ENCODE results near the gene RALGPS1.

Gene RALGPS1

DNA sequence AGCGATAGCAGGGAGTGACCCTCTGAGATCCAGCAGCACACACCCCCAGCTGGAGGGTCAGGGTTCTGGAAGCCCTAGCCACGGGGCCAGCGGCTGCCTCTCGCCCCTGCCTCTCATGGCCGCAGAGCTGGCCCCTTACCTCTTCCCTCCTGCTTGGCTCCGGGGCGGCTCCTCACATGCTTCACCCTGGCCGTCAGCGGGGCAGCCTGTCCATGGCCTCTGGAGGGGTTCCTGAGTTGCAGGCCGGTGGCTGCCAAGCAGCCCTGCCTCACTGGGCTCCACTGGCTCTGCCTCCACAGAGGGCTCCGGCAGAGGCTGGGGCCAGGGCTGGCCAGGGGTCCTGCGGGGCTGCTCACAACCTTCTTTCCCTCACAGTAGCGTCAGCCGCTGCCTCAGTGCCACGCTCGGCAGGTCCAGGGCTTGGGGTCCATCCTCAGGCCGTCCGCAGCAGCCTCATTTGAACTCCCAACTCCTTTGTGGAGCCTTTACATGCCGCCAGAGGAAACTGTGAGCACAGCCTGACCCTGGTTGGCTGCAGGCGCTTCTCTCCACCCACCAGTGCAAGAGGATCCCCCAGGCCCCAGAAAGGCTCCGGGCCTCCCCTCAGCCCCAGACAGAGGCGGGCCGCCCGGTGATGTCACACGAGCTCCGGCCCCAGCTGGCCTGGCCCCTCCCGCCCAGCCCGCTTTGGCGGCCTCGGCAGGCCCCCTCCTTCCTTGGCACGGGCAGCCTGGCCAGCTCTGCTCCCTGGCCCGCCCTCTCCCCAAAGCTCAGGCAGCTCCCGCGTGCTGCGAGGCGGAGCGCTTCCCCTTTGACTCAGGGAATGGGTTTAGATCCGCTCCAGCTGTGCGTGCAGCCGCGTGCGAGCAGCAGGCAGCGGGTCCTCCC, 207.8 kb downstream of the RALGPS1 start, which contains the start of gene ANGPTL2:
Gene ANGPTL2 (minus strand): TSS at position 460 of the 888 bp plus-strand sequence. CDS start 13,904 bp downstream, outside the sequence.
- no peak for DNase-seq (ENCODE audit: low read depth)

DNA sequence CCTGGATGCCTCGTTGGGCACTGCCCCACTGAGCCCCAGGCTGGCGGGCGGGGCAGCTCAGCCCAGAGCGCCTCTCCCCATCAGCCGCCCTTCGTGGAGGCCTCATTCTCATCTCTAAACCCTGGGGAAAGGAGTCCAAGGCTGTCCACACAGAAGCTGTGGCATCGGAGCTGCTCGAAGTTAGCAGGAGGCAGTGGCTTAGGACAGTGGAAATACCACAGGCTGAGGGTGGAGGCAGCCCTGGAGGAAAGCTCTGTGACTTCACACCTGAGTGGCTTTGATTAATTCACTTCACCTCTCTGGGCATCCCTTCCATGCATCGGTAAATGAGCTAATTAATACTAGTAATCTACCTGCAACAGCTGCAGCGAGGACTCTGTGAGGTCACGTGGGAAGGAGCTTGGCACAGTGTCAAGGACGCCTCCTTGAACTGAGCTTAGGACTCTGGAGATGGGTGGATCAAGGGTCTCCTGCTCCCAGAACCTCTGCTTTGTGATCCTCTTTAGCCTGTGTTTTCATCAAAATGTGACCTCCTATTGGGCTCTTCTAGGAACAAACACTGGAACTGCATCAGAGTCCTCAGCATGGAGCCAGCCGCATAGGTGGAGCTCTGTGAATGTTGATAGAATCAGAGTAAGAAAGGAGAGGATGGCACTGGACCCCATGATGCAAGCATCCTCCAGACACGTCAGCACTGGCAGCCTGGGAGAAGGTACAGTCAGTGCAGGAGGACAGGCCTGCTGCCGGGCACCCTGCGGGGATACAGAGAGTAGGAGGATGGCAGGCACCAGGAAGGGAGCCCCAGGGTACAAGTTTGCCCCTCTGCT, 208.7 kb downstream of the RALGPS1 start:
- DNase-seq (ENCODE audit: low read depth): no peak

DNA sequence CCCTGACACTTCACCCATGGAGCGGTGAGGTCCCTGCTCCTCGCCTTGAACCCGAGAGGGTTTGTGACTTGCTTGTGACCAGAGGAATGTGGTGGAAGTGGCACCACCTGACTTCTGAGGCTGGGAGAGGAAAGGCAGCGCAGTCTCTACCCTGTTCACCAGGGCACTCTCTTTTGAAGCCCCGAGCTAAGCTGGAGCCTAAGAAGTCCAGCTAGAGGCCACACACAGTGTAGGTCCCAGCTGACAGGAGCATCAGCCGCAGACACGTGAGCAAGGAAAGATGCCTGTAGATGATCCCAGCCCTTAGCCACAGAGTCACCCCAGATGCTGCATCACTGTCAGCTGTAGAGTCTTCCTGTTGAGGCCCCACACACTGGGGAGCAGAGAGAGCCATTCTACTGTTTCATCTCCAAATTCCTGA, 209.5 kb downstream of the RALGPS1 start:
- DNase-seq (ENCODE audit: low read depth): no peak

DNA sequence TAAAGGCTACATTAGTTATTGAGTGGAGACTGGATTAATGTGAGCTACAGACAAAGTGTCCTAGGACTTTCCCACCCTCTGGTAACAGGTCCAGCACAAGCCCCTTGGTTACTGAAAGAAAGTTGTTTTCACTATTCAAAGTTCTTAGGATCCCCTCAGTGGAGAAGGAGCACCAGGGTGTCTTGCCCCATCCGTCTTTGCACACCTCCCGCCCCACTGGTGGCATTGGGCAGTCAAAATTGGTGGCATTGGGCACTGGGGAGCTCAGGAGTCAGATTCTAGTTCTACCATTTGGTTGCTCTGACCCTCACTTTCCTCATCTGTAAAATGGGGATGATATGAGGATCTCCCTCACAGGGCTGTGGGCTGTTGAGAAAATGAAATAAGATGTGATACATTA, 210.2 kb downstream of the RALGPS1 start:
- DNase-seq (ENCODE audit: low read depth): no peak

DNA sequence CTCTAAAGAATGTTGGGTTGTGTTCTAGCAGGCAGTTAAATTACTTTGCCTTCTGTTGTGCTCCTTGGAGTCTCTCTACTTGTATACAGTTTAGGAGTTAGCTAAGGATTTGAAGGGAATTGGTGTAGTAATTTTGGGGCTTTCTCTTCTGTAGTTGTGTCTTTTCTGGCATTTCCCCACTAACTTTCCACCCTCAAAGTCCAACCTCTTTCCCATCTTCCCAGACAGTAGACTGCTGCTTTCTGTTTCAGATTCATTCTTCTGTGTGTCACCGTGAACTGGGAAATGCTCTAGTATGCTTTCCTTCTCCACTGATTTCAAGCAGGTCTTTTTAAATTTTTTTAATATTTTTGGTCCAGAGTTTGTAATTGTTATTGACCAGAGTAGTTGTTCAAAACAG, 212.4 kb downstream of the RALGPS1 start:
- no peak for DNase-seq (ENCODE audit: low read depth)

DNA sequence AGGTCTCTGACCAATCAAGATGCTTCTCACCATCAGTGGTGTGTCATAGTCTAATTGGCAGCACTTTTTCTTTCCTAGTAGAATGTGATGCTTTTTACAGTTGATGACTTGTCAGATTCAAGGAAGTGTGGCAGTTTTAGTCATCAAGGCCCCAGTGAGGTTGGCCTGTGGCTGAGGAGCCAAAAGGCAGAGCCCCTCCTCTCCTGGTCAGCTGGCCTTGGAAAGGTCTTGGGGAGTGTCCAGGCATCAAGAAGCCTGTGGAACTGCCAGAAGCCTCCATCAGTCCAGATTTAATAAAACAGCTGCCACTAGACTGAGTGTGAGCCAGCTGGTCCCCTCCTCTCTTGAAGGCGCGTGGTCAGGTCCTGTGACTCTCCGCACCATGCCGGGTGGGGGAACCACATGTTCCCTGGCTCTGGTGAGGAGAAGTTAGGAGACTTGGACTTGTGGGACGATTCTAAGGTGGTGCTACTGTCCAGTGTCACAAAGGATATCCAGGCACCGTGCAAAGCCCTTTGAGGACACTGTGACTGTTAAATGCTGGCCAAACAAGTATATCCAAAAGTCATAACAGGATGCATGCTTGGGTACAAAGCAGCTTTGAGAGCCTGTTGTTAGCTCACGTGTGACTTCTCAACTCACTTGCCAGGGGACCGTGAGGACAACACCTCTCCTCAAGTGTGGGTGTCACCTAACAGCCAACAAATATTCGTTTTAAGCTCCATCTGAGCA, 213.9 kb downstream of the RALGPS1 start:
- DNase-seq (ENCODE audit: low read depth): no peak

DNA sequence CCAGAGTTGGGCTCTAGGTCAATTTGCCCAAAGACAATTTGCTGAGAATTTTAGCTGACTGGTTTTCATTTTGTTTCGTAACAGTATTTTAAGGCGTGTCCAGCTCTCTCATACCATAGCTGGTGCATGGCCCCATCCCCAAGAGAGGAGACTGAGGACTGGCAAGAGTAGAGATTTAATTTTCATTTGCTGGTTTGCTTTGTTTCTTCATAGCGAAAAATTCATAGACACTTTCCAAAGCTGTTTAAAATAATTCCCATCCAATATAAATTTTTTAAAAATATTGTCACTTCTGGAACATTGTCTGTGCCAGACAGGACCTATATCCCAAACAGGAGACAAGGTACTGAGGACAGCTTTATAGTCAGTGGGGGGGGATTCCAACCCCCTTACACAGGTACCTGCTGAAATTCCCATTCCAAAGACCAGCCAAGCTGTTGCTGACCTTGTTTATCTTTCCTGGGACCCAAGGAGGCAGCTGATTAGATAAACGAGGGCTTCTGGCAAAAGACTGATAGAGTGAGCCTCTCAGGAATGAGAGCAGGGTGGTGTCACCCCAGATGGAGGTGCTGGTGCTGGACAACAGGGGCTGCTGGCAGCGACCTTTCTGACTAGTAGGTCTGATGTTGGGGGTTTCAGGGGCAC, 214.6 kb downstream of the RALGPS1 start:
- DNase-seq (ENCODE audit: low read depth): no peak

DNA sequence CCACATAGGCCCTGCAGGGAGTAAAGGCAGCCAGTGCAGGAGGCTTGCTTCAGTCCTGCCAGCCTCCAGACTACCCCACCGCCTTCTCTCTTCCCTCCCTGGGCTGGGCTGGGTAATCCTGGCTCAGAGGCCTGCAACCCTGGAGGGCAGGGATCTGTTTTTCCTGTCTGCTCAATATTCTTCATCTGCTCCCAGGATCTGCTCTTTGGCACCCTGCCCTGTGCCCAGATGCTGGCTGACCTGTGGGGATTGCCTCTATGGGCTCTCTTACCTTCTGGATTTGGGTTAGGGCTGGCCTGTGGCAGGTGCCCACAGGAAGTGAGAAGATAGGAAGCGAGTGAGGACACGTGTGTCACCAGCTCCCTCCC, 215.1 kb downstream of the RALGPS1 start:
- no peak for DNase-seq (ENCODE audit: low read depth)

DNA sequence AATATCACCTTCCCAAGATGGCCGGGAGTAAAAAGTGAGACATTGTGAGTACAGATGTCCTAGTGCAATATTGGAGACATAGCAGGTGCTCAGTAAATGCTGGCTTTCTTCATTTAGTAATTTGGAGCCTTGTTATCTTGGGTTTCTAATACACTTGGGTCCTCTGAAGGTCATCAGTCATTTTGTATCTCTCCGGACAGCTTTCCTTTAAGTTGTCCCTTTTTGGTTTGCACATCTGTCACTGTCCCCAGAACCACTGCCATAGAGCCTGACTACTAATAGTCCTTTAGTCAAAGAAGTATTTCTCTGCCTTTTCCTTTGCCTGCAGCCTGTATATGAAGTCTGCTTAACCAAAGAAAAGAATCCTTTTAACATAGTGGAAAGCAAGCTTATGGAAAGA, 215.7 kb downstream of the RALGPS1 start:
- DNase-seq (ENCODE audit: low read depth): no peak

DNA sequence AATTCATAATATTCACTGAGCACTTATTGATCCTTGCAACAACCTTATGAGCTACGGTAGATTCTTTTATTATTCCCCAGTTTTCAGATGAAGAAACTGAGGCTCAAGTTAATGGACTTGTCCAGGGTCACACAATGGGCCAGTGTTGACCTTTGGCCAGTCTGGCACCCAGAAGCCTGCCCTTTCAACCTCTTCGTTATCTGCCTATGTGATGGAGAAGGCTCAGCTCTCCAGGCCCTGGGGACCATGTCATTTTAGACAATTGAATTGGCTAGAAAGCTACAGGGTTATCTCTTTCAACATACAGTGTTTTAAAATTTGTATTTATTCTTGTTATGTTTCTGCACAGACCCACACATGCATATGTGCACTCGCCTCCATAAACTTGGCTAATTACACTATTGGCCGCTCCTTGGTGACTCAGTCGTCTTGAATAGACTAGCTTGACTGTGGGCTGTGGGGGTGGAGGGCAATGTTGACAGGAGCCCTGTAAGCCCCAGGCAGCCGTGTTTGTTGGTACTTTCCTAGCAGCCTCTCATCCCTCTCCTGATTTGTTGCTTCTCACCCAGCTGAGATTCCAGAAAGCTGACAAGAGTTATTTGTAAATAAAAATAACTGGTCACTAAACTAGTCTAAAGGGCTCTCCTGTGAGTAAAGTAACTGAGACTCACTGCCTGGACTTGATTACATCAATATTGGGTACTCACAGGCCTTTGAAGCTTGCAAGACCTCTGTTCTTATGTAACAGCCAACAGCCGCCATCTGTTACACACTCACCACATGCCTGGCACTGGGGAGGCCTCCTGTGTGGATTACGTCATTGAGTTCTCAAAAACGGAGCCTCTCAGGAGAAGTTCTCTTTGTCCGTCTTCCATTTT, 216.3 kb downstream of the RALGPS1 start:
- DNase-seq (ENCODE audit: low read depth): no peak

DNA sequence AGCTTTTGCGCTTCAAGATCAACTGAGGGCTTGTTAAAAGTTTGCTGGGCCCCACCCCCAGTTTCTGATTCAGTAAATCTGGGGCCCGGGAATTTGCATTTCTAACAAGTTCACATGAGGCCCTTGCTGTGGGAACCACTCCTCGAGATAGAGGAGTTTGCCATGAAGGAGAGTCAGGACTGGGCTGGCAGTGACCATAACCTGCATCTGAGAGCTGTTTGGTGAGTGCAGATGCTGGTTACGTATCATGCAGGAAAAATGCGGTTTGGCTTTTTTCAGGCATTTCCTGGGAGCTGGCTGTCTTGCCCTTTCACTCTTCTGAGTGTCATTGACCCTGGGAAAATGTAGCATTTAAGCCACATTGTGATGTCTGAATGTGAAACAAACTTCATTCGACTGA, 217.3 kb downstream of the RALGPS1 start:
- no peak for DNase-seq (ENCODE audit: low read depth)

DNA sequence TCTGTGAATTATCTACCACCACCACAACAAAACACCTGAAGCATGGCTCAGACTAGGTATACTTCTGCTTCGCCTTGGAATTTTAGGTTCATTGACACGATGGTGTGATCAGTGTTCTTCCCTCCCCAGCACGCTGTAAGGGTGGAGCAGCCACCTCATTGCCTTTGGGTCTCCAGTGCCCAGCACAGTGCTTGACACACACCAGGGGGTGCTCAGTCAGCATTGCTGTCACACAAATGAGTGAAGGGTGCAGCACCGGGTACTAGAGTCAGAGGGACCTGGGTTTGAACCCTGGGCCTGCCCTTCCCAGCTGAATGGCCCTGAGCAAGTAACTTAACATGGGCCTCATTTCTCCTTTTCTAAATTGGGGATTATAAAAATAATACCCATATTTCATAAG, 217.8 kb downstream of the RALGPS1 start:
- DNase-seq (ENCODE audit: low read depth): no peak

DNA sequence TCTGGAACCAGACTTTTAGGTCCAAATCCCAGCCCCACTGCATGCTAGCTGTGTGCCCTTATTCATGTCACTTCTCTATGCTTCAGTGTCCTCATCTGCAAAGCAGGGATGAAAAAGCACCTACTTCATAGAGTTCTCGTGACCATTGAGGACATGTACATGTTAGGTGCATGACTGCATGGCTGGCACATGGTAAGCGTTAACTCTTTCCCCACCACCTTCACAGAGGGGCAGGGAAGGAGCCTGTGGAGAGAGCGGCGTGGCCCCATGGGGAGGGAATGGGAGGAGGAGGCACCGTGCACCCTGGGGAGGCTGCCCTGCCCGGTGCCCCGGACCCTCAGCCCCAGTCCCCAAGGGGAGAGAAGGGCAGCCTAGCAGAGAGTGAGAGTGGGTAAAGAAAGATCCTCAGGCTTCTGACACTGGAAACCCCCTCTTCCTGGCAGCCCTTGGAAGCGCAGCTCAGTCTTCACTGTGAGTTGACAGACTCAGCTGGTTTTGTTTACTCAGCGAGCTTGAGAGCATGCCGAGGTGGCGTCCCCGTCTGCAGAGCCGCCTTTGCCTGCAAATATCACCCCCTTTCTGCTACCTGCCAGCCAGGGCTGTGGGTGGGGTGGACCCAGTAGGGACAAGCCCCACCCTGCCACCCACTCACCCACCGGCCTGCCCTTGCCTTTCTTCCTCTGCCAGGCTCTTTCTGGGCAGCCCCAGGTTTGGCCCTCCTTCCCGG, 218.5 kb downstream of the RALGPS1 start:
- no peak for DNase-seq (ENCODE audit: low read depth)

DNA sequence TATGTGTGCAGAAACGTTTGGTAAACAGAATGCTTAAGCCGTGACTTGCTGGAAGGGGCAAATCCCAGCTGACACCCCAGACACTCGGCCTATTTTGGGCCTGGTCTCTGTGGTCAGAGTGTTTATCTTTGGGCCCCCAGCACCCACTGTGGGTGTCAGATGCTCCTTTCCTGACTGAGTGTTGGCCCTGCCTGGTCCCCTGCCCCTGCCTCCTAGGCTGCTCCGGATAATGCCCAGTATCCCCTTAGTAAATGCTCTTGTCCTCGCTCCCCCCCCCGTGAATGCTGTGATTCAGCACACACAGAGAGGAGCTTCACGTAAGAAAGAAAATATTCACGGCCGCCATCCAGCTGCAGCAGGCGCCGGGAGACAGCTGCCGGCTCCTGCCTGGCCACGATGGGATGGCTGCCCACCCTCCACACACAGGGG, 219.2 kb downstream of the RALGPS1 start:
- no peak for DNase-seq (ENCODE audit: low read depth)

DNA sequence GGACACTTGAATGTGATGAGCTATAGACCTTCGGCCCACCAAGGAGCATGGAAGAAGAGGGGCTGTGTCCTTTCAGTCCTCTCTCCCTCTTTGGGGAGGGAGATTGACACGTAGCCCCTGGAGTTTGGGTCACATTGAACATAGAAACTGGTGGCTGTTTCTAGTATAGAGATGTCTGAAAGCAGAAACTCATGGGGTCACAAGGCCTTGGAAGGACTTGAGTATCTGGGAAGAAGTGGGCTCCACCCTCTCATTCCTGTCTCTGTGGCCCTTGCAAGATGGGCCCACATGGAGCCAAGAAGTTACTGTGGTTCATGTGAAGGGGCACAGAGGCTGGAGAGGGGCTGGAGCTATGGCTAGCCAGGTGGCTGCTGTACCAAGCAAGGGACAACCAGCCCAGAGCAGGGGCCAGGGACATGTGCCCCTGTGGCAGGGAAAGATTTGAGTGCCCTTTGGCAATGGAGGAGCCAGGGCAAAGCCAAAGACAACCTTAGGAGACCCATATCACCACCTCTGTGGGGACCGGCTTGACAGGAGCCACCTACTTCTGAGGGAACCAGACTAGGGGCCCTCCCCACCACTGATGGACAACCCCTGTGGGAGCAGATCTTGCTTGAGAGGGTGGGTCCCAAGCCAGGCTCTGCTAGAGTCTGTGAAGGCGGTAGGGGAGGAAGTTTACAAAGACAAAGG, 220.6 kb downstream of the RALGPS1 start:
- DNase-seq (ENCODE audit: low read depth): no peak

DNA sequence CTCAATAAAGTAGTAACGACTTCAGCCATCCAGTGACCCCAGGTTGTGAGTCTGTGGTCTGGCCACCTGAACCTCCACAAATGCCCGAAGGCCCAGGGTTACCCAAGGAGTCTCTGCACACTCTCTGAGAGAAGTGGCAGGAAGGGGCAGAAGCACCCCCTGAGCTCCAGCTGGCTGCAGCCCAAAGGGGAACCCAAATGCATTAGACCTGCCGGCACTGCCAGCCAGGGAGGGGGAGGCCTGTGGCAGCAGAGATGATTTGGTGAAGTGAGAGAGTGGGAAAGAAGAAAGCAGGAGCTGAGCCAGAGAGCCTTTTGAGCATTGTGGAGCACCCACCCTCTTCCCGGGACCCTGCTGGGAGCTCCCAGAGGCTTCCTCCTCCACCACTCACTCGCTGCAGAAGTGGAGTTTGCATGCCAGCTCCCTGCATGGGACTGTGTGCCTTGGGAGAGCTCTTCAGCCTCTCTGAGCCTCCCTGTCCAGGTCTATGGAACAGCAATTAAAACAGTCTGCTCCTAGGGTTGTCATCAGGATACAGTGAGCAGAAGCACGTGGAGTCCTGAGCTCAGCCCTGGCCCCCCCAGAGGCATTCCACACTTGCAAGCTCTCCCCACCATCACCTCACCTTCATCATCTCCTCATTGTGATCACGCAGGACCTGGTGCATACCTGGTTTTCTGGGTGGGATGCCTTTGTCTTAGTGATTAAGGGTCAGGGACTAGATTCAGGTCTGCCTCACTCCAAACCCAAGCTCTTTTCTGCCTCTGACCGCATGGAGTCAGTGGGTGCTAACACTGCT, 221.7 kb downstream of the RALGPS1 start:
- DNase-seq (ENCODE audit: low read depth): no peak

DNA sequence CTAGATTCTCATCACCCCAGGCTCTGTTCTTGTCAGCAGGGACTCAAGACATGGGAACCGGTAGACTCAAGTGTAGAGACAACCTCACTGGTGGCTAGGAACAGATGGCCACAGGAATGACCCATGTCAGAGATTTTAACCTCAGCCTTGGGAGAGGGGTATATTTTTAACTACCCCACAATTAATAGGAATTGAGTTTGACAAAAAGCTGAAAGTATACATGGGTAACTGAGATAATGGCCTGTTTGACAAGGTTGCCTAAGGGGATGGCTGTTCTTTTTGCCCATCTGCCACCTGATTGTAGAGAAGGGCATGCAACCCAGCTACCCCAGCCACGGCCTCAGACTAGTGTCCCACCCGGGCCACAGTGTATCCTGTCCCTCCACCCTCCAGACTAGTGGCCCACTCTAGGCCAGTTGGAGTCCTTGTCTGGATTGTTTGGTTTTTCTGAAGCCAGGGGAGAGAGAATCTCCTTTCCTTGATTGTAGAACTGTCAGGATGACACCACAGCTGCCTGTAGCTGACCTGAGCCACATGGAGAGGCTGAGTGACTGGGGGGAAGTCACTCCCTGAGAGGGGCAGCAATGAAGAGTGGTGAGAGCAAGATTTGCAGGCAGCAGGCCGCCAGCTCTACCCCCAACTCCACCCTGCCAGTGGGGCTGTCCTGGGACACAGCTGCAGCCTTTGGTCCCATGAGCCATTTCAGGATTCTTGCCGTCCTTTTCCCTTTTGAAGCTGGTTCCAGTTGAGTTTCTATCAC, 222.5 kb downstream of the RALGPS1 start:
- DNase-seq (ENCODE audit: low read depth): no peak
